Activated effector memory CD4-positive, alpha-beta T cell treated with Interleukin-2 at 50 U/mL for 16 hours (primary cell): ENCODE data around the gene LGI2.
"Not testable (repeated sequence)": the region's sequence is repeated elsewhere in the genome, so short reads cannot be mapped to it uniquely, and the experiment has no call there.

ENCODE experiments used
- DNase-seq: peaks from one replicate; pipeline ENCODE4 v3.0.0-alpha.2; 2020

LGI2 gene

DNA sequence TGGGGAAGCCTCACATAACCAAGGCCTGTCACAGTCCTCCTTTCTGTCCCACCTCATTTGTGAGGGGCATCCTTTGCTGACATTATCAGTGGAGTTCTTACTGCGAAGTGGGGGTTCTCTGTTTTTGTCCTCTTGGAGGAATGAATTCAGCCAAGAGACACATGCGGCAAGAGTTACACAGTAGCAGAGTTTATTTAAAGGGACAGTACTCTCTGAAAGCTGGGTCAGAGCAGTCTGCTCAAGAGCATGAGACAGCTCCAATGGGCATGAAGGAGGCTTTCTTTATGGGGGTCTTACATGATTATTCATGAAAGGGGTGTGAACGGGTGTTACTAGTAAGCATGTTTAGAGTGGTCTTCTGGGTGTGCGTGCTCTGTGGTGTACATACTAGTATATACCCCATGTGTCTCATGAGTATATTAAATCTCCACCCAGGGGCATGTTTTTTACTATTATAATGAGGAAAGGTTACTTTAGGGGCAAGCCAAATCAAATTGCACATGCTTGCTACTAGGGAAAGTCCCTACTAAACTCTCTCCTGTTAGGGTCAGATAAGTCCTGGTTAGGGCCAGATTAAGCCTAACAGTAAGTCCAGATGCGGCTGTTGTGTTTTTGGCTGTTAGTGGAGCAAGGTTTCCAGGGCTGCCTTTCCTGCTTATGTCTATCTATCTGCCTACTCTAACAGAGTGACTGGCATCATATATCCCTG, 19.8 kb upstream of the LGI2 start:
- DNase-seq, result no peak

DNA sequence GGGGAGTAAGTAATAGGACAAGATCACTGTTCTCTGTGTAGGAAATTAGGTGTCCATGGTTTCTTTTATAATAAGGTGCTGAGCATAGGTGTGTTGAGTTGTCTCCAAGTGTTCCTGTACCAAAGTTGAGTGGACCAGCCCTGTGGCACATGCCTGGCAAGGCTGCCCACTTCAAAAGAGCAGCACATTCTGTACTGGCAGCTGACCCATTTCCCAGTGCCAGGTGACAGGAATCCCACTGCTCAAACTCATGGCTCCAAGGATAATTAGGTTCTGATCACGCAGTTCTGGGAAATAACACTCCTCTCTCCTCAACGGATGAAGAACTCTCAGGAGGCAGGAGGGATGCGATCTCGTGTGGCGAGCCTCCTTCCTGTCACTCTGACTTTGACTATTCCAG, 12.8 kb upstream of the LGI2 start:
- no peak for DNase-seq

DNA sequence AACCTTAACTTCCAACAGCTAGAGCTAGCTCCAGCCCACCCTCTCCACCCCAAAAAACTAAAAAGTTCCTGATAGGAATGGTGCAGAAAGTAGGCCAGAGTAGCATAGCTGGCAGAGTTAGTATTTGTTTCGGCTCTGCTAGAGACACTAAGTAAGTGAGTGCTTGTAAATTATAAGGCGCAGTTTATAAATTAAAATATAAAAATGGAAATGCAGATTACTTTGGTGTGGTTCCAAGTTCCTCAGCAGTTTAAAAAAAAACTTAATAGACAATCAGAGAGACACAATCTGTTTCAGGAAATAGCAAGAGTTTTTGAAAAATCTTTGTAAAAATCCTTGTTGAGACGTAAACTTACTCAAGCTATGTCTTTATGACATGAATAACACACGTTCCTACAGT, 2.8 kb upstream of the LGI2 start:
- no peak for DNase-seq

DNA sequence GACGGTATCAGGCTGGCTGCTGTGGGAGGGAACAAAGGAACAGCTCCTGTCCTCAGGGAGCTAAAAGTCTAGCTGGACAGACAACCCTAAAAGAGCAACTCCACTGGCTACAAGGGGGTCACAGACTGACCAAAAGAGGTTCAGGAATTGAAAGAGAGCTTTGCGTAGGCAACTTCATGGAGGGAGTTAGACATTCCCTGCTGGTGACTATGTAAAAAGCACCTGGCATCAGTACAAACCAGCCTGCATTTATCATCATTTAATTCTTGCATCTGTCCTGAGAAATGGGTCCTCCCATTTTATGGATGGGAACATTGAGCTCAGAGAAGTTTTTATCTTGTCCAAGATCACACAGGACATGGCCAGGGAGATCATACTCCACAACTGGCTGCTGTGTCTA, 1.4 kb upstream of the LGI2 start:
- DNase-seq, result no peak

DNA sequence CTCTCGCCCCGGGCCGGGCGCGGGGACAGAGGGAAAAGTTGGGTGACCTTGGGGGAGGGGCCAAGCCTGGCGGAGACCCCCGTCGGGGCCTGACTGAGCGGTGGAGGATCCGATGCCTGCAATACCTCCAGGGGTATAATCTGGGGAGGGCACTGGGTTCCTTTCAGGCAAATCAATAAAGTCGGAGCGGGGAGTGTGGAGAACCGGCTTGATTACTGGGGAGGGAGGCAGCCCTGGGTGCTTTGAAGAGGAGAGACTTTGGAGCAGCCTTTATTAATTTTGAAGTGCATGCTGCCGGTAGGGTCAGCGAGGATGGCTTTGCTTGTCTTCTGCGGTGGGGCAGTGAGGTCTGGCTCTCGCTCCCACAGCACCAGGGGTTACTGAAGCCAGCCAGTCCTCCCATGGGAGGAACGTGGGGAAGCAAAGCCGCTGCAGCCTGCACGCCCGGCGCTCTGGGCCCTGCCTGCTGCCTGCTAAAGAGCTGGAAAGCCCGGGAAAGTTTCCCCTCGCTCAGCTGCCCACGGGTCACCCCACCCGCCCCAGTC, 403 bp upstream of the LGI2 start:
- no peak for DNase-seq

DNA sequence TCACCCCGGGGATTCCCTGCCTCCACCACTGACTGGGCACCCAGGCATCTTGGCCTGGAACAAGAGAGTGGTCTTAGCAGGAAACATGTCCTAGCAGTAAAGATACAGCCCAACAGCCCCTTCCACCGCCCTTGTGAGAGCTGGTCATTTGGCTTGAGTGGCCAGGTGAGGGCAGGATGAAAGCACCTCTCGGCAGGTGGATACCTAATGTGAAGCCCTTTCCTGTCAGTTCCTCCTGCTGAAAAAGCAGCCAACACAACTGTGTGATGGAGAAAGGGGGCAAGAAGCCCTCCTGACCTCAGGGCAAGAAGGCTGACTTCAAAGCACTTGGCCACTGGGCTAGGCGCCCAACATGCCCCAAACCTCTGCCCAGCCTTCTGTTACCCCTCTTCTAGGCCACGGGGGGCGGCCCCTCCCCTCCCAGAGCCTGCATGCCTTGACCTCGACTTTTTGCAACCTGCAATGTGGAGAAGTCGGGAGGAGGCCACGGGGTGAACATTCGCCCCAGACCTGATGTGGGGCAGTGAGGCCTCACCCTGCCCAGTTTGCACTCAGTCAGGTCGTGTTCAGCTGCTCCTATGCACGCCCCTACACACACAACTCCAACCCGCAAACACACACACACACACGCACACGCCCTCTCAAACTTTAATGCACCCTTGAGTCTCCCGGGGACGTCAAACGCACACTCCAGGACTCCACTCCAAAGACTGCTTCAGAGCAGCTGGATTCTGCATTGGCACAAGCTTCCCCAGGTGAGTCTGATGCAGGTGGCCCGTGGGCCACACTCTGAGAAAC, 1.1 kb downstream of the LGI2 start:
- DNase-seq, result no peak

DNA sequence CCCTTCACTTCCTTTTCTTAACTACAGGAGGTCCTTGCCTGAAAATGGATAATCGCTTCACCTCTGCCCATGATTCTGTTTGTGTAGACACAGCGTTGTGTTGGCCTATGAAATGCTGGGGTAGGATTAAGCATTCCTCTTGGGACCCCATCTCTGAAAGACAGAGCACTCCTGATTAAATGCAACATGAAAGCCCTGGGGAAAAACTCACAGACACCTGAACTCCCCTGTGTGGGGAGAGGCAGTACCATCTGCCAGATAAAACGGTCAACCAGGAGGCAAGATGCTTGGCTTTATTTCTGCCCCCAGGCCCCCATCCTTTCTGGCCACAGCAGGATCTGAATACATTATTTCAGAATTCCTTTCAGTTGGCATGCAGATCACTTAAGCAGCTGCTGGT, 1.9 kb downstream of the LGI2 start:
- no peak for DNase-seq

DNA sequence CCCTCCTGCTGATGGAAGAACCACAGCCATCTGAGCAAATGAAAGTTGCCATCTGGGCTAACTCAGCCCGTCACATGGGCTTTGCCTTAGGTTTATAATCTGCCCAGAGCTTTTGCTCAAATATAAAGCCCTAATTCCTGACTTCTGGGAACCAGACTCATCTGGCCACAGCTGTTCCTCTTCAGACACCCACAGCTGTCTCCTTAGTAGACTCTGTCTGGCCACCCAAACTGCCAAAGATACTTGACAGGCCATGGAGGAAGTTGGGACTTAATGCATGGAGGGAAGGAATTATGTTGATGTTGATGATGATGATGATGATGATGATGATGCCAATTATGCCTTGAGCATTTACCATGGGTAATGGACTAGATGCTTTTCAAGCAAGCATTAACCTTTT, 8.0 kb downstream of the LGI2 start:
- DNase-seq, result no peak

DNA sequence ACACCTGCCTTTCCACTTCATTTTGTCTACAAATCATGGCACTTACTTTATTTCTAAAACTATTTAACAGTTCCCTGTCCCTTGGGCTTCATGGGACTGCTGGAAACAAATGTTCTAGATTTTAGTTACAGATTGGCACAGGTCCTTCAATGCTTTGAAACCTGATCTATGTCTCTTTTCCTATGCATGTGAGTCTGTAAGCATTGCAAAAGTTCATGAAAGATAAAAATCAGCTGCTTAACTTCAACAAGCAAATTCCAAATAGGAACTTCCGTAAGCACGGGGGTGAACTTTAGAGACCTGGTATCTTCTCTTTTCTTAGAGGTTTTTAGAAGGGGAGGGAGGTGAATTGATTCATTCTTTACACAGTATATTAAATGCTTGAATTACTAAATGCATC, 9.5 kb downstream of the LGI2 start:
- DNase-seq, result no peak

DNA sequence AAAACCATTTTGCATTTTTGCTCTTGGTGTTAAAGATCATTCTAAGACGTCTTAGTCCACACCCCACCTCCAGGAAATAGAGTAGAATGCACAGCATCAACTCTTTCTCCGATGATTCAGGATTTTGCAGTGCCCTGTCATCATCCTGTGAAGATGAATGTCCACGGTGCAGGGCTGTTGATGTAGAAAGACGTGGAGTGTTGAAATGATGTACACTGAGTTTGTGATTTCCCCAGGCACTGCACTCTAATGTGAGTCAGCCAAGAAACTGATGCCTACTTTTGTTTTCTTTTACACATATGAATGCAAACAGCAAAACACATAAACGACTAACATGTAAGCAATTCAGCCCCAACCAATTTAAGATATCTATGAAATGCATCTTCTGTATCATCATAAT, 10.5 kb downstream of the LGI2 start:
- no peak for DNase-seq

DNA sequence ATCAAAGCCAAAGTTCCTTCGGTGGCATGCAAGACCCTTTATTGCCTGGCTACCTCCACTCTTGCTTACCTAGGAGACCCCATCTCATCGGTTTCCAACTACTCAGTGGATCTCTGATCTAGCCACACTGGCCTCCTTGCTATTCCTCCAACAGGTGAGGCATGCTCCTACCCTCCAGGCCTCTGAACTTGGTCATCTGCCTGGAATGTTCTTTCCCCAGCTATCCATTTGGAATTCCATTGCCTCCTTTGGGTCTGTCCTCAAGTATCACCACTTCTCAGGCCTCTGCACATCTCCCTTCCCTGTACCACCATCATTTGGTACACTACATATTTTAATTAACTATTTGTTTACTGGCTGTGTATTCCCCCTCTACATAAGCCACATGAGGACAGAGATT, 11.2 kb downstream of the LGI2 start:
- no peak for DNase-seq

DNA sequence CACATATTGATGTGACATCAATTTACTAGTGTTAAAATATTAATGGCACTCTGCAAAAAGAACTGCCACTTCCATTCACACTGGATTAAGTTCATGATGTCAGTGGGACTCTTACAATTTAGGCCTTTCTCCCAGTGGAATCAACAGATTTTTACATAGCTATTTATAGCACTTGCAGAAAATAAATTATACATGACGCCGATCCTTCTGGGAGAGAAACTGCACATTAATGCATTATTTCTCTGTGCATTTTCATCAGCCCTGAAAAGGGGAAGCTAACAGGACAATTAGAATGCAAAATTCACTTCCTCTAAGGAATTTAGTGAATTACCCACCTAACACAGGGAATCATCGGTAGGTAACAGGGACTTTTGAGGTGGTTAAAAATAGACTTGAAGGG, 15.7 kb downstream of the LGI2 start:
- no peak for DNase-seq

DNA sequence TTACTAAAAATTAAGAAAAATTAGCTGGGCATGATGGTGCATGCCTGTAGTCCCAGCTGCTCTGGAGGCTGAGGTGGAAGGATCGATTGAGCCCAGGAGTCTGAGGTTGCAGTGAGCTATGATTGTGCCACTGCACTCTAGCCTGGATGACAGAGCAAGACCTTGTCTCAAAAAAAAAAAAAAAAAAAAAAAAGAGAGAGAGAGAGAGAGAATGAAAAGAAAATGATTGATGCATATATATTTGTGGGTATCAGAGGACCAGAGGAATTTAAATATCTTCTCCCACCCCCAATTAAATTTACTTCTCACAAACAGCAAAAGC, 16.1 kb downstream of the LGI2 start:
- DNase-seq, result not testable (repeated sequence)

DNA sequence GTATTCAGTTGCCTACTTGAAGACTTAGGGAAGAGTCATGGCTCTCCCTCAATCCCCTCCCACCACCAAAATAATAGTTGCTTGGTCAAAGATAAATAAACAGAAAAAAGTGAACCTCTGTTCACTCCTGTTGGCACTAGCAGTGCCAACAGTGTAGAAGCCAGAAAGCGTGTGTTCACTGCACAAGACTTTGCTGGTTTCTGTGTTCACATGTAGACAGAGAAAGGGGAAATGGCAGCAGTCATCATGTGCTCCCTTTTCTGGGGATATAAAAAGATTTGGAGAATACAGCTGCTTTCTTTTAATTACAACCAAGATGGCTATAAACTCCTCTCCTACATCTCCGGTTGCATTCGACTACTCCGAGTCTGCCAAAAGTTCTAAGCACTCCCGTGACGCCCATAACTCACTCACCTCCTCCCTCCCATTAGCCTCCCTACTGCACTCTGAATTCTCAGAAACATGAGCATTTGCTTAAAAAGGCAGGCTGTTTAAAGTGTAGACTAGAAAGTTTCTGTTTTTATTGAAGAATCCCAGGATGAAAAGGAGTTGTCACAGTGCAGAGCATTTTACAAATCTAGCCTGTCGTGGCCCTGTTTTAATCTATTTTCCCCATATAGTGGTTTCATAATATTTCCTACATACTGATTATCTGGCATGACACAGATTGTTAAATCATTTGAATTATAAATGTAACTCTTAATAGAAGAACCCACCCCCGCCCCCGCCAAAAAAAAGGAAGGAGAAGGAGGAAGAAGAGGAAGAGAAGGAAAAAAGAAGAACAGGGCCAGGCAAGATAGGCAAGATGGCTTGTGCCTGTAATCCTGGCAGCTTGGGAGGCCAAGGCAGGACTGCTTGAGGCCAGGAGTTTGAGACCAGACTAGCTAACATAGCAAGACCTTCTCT, 16.7 kb downstream of the LGI2 start:
- no peak for DNase-seq

DNA sequence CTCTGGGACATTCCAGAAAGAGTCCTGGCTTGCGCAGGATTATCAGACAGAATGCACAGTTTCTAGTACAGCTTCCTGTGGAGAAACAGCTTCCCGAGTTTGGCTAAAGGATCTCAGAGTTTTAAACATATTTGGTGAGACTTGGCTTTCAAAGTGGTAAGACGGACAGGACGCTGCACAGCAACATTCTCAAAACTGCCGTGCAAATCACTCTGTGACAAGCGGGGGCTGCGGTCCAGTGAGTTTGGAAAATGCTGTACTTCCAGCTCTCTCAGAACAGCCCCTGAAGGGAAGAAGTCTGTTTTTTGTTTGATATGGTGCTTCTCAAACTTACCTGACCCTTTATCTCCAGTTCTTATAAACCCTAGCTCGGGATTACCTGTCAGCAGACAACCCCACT, 18.1 kb downstream of the LGI2 start:
- DNase-seq, result no peak

DNA sequence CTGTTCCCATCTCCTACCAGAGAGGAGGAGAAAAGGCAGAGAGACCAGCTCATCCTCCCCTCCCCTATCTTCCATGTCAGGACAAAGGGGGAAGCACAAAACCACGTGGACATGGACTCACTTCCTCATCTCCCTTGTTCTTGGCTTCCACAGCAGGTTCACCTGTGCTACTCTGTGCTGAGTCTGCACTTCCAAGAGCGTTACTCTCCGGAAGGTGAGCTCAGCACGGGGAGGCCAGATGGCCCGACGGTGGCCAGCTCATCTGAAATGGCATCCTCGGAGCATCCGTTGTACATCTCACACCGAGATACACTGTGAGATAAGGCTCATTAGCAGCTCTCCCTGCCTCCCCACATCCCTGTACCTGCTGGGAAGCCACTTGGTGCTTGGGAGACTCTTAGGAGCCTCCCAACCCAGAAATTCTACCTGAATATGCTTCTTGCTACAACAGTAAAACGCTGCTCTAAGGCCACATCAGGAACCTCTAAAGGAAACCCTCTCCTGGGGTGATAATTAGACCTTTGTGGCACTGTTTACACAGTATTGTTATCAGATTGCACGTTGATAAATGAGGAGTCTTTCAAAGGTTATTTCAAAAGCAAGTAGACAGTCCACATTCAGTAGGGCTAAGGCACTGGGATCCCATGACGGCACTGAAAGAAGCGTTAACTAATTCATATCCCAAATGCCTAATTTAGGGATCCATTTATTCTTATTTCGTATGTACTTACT, 19.4 kb downstream of the LGI2 start:
- DNase-seq, result no peak

DNA sequence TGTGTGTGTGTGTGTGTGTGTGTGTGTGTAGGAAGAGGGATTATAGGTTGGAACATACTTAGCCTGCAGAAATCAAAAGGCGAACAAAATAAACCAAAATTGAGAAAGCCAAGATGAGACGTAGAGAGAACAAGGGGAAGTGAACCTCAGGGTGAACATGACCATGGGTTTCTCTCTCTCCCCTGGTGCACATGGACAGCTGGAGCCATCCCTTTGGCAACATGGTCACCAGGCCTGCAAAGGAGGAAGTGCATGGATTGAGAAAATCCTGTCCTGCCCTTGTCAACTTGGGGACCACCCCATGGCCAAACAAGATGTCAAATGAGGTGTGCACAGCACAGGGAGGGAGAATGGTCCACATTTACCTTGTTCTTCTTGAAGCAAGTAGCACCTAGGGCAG, 23.1 kb downstream of the LGI2 start:
- DNase-seq, result no peak

DNA sequence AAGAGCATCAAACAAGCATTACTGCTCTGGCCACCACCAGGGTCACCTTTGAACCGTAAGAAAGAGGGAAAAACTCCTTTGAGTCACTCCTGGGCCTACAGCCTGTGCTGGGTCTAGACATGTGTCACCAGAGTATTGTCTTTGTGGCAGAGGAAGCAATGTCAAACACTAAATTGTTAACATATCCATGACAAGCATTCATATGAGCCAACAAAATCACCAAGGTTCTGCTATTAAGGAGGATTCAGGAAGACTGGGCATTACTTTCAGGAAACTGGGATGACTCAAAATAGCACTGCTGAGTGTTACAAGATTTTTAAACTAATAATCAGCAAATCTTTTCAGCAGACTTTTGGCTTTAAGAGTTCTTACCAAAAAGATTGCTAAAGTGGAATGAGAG, 28.1 kb downstream of the LGI2 start:
- no peak for DNase-seq

DNA sequence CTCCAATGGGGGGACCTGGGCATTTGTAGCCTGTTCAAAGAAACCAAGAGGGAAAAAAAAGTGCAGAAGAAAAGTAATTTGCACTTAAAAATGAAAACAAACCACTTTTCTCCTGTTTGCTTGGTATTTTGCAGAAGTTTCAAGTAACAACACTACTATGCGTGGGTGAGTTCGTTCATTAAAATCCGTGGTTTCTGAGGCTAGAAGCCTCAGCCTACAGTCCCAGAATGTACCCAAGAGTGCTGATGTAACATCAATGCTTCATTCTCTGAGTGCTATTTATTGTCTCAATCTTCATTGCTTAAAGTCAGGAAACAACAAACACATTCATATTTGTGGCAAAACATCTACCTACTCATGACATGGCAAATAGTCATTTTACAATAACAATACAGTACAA, 29.2 kb downstream of the LGI2 start:
- DNase-seq, result no peak

DNA sequence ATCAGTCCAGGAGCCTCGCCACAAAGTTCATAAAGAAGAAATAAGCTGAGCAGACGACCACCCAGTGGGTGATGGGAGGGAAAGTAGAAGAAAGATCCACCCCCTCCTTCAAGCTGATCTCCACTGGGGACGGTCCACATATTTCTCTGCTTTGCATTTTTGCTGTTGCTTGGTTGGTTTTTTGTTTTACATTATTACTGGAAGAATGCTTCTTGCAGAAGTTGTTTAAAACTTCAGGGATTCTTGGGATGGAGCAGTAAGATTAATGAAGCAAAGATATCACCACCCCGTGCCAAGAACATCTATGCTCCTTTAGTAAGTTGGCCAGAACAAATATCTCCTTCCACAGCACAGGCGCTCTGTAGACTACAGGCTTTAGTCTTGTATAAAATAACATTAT, 30.1 kb downstream of the LGI2 start:
- no peak for DNase-seq

DNA sequence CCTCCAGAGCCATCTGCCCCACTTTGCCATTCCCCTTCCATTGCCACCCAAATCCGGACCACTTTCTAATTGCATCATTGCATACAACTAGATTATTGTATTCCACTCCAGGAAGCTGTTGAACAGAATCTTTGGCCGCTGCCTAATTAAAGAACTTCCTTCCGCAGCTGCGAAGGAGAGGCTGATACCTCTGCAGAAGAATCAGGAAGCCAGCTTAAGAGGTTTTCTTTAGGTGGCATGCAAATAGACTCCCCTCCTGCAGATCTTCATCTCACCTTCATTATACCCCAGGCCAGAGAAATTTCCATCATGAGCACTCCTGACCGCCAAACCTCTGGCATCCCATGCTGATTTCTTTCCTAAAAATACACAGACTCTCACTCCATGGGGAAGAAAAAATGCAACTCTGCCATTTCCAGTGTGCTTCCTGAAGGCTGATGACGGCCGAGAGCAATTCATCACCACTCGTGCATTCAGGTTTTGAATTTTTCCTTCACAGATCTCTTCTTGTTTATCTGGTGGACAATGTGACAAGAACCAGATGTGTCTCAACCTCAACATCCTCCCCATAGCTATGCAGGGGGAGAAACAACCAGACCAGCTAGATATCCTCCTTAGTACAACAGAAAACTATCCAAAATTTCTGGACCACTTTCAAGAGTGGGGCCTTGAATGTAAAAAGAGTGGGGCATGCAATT, 31.2 kb downstream of the LGI2 start:
- no peak for DNase-seq

DNA sequence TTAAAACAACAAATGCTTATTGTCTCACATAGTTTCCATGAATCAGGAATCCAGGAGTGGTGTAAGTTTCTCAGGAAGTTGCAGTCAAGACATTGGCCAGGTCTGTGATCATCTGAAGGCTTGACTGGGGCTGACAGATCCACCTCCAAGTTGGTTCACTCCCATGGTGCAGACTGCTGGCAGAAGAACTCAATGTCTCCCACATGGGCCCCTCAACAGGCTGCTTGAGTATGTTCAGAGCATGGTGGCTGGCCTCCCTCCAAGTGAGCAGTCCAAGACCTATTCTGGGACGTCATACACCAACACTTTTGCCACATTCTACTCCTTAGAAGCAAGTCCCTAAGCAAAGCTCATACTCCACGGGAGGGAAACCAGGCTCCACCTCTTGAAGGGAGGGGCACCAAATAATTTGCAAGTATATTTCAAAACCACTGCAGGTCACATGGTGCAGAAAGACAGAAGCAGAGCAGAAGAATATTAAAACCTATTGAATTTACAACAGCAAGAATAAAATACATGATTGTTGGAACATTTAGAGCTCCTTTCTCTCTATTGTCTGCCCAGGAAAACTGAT, 35.3 kb downstream of the LGI2 start:
- DNase-seq, result no peak
